ENCODE results near the gene AKNA. TPM values are rescaled to one million over a fixed set of nuclear protein-coding genes. Genes with fewer than 3 reads are reported as not detected.

The AKNA gene
- total RNA-seq, 2 experiments from 2014 or later: 61.4 to 203 TPM

GRCh38 chr9:114308361-114308950 is 79.3 kb downstream of the AKNA start:
- H3K4me2 ChIP-seq (ENCODE audit: low read length): no peak overlapping the region
- no peaks in the 10 kb centered on the region for H3K9me2 ChIP-seq (ENCODE audit: insufficient read depth, low read length)
- intact Hi-C loops (cut with micrococcal nuclease; ENCODE audit: unreplicated experiment): no loop called here
- no TSS peak for BruUV-seq (replicated peaks)
- no peak for TF ChIP-seq EZH2phosphoT487 (IDR thresholded peaks at IDR 0.05; ENCODE audit: borderline replicate concordance, low read depth, low read length)
- TF ChIP-seq, protein P1, sequence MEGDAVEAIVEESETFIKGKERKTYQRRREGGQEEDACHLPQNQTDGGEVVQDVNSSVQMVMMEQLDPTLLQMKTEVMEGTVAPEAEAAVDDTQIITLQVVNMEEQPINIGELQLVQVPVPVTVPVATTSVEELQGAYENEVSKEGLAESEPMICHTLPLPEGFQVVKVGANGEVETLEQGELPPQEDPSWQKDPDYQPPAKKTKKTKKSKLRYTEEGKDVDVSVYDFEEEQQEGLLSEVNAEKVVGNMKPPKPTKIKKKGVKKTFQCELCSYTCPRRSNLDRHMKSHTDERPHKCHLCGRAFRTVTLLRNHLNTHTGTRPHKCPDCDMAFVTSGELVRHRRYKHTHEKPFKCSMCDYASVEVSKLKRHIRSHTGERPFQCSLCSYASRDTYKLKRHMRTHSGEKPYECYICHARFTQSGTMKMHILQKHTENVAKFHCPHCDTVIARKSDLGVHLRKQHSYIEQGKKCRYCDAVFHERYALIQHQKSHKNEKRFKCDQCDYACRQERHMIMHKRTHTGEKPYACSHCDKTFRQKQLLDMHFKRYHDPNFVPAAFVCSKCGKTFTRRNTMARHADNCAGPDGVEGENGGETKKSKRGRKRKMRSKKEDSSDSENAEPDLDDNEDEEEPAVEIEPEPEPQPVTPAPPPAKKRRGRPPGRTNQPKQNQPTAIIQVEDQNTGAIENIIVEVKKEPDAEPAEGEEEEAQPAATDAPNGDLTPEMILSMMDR (conservative IDR thresholded peaks at IDR 0.05; ENCODE audit: low read length): no peak
- no peaks in the 10 kb centered on the region for H3K4me1 ChIP-seq (ENCODE audit: insufficient read depth, low read length, poor library complexity, severe bottlenecking)
- no peaks in the 10 kb centered on the region for H3K79me2 ChIP-seq (ENCODE audit: insufficient read depth, low read depth, low read length)
- no peaks in the 10 kb centered on the region for H4K20me1 ChIP-seq (ENCODE audit: insufficient read depth, low read length)
- no peak overlapping the region for H3K4me3 ChIP-seq (ENCODE audit: low read depth, low read length, poor library complexity, severe bottlenecking)
- no peak overlapping the region for H2AFZ ChIP-seq (ENCODE audit: low read length)
- CTCF ChIA-PET (ENCODE audit: unreplicated experiment): no interaction called here
- H3K36me3 ChIP-seq (ENCODE audit: insufficient read depth, low read length): no peaks in the 10 kb centered on the region
- no peak overlapping the region for H3K27ac ChIP-seq (ENCODE audit: low read depth, low read length, poor library complexity, severe bottlenecking)
- POLR2A ChIA-PET: interaction anchor here (1.0 kb wide), 1 partner anchor 100 kb away, joined by 3 read pairs; no protein-coding TSS in a partner anchor
- no peaks in the 10 kb centered on the region for H3K9me3 ChIP-seq (ENCODE audit: low read length)
- DNase-seq (ENCODE audit: low spot score): no peak

DNA sequence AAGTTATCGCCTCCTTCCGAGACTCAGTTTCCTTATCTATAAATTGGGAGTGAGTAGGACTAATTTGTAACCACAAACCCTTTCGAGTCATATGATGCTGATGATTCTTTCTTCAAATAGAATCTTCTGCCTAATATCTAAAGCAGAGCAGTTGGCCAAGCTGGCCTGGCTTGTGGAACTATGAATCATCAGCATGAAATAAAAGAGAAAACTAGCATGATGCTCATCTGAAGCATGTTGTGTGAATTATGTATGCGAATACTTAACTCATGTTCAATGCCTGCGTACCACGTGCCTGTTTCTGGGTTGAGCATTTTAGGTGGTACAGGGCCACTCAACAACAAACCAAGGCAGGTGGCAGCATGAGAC is 79.9 kb downstream of the AKNA start:
- H3K36me3 ChIP-seq (ENCODE audit: insufficient read depth, low read length): no peaks in the 10 kb centered on the region
- H3K79me2 ChIP-seq (ENCODE audit: insufficient read depth, low read depth, low read length): no peaks in the 10 kb centered on the region
- H3K4me3 ChIP-seq (ENCODE audit: low read depth, low read length, poor library complexity, severe bottlenecking): no peak overlapping the region
- no peak overlapping the region for H3K27ac ChIP-seq (ENCODE audit: low read depth, low read length, poor library complexity, severe bottlenecking)
- no peaks in the 10 kb centered on the region for H4K20me1 ChIP-seq (ENCODE audit: insufficient read depth, low read length)
- no peak overlapping the region for H2AFZ ChIP-seq (ENCODE audit: low read length)
- ChIA-PET POLR2A (no interaction called here), CTCF (ENCODE audit: unreplicated experiment) (no interaction called here)
- intact Hi-C loops (cut with micrococcal nuclease; ENCODE audit: unreplicated experiment): no loop called here
- H3K9me2 ChIP-seq (ENCODE audit: insufficient read depth, low read length): no peaks in the 10 kb centered on the region
- no peaks in the 10 kb centered on the region for H3K9me3 ChIP-seq (ENCODE audit: low read length)
- DNase-seq (ENCODE audit: low spot score): no peak
- BruUV-seq (replicated peaks): no TSS peak
- H3K4me2 ChIP-seq (ENCODE audit: low read length): no peak overlapping the region
- TF ChIP-seq EZH2phosphoT487 (IDR thresholded peaks at IDR 0.05; ENCODE audit: borderline replicate concordance, low read depth, low read length): no peak
- TF ChIP-seq, protein P1 (conservative IDR thresholded peaks at IDR 0.05; ENCODE audit: low read length): no peak
- H3K4me1 ChIP-seq (ENCODE audit: insufficient read depth, low read length, poor library complexity, severe bottlenecking): no peaks in the 10 kb centered on the region

DNA sequence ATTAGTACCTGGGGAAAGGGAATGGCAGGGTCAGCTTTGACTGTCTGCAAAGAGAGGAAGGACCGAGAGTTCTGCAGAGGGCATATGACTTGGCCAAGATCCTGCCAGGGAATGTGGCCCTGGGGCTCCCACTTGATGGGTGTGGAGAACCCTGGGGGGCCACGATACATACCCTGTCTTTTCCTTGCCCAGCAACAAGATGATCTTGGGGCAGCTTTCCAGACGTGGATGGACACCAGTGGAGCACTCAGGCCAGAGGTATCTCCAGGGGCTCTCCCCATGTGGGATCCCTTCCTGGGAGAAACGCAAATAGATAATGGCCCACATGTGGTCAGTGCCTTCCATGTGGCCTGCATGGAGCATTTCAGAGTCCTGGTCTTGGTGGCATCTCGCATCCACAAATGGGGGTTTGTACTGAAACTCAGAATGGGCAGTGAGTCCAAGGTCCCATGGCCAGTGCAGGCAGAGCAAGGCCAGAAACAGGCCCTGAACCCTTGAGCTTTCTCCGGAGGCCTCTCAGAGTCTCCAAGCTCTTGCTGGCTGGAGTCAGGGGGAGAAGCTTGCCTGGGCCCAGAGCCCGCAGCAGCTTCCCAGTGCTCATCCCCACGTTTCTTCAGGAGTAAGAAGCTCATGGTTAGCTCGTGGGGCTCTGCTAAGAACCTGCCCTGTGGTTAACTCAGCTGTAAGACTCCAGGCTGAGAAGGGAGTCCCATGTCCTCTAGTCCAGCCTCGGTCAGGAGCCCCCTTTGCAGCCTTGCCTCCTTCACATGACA is 83.2 kb downstream of the AKNA start:
- Histone ChIP-seq H3K36me3 (ENCODE audit: insufficient read depth, low read length) (no peaks in the 10 kb centered on the region), H3K27ac (ENCODE audit: low read depth, low read length, poor library complexity, severe bottlenecking) (no peak overlapping the region), H3K9me2 (ENCODE audit: insufficient read depth, low read length) (no peaks in the 10 kb centered on the region), H3K4me3 (ENCODE audit: low read depth, low read length, poor library complexity, severe bottlenecking) (no peak overlapping the region), H3K4me1 (ENCODE audit: insufficient read depth, low read length, poor library complexity, severe bottlenecking) (no peaks in the 10 kb centered on the region), H3K79me2 (ENCODE audit: insufficient read depth, low read depth, low read length) (no peaks in the 10 kb centered on the region), H4K20me1 (ENCODE audit: insufficient read depth, low read length) (no peaks in the 10 kb centered on the region), H2AFZ (ENCODE audit: low read length) (no peak overlapping the region), H3K4me2 (ENCODE audit: low read length) (no peak overlapping the region), H3K9me3 (ENCODE audit: low read length) (no peaks in the 10 kb centered on the region)
- no peak for DNase-seq (ENCODE audit: low spot score)
- BruUV-seq (replicated peaks): no TSS peak
- POLR2A ChIA-PET: no interaction called here
- intact Hi-C loops (cut with micrococcal nuclease; ENCODE audit: unreplicated experiment): no loop called here
- CTCF ChIA-PET (ENCODE audit: unreplicated experiment): interaction anchor here (0.7 kb wide), 1 partner anchor 73 kb away, joined by 3 read pairs; no protein-coding TSS in a partner anchor
- TF ChIP-seq, protein P1 (conservative IDR thresholded peaks at IDR 0.05; ENCODE audit: low read length): no peak
- TF ChIP-seq EZH2phosphoT487 (IDR thresholded peaks at IDR 0.05; ENCODE audit: borderline replicate concordance, low read depth, low read length): no peak
